GM18520 (cell line): Measurements from ENCODE around the gene TOPAZ1.
"Not testable (repeated sequence)": the region's sequence is repeated elsewhere in the genome, so short reads cannot be mapped to it uniquely, and the experiment has no call there.

Experiments used
- ATAC-seq: cut with Tn5 transposase; IDR thresholded peaks from one replicate; pipeline ENCODE4 v1.9.1; 2021; ENCODE audit not compliant: unreplicated experiment

TOPAZ1 gene

GRCh38 chr3:44326515-44326914 is 84.8 kb downstream of the TOPAZ1 start:
- no peak for ATAC-seq

- ATAC-seq = no peak
Observed at GRCh38 chr3:44329946-44330345, 88.3 kb downstream of the TOPAZ1 start.

- no peak for ATAC-seq
Observed at GRCh38 chr3:44330444-44330843, 88.8 kb downstream of the TOPAZ1 start.

GRCh38 chr3:44334326-44334725 is 92.6 kb downstream of the TOPAZ1 start:
- no peak for ATAC-seq

GRCh38 chr3:44337248-44337785 is 95.6 kb downstream of the TOPAZ1 start:
- no peak for ATAC-seq

- ATAC-seq = peak; percentile 87
Observed at GRCh38 chr3:44338010-44338827, 96.5 kb downstream of the TOPAZ1 start, which contains the start of gene TCAIM. TSS of gene TCAIM (plus strand) at chr3:44338766. CDS start at chr3:44354783, 16,017 bp downstream.

- ATAC-seq = no peak
Observed at GRCh38 chr3:44338828-44339127, 97.1 kb downstream of the TOPAZ1 start.

- no peak for ATAC-seq
Observed at GRCh38 chr3:44339181-44340057, 97.7 kb downstream of the TOPAZ1 start.

- ATAC-seq = no peak
Observed at GRCh38 chr3:44340058-44340395, 98.3 kb downstream of the TOPAZ1 start.

GRCh38 chr3:44342176-44342790 is 100.6 kb downstream of the TOPAZ1 start:
- no peak for ATAC-seq

GRCh38 chr3:44343421-44343820 is 101.7 kb downstream of the TOPAZ1 start:
- no peak for ATAC-seq

GRCh38 chr3:44346590-44346989 is 104.9 kb downstream of the TOPAZ1 start:
- ATAC-seq = not testable (repeated sequence)

GRCh38 chr3:44348993-44349392 is 107.3 kb downstream of the TOPAZ1 start:
- ATAC-seq = no peak

GRCh38 chr3:44353355-44353924 is 111.8 kb downstream of the TOPAZ1 start:
- no peak for ATAC-seq

GRCh38 chr3:44355362-44356033 is 113.8 kb downstream of the TOPAZ1 start:
- no peak for ATAC-seq

GRCh38 chr3:44359146-44359751 is 117.6 kb downstream of the TOPAZ1 start:
- no peak for ATAC-seq

- ATAC-seq = no peak
Observed at GRCh38 chr3:44363591-44363990, 121.9 kb downstream of the TOPAZ1 start.

- no peak for ATAC-seq
Observed at GRCh38 chr3:44365952-44366351, 124.3 kb downstream of the TOPAZ1 start.

GRCh38 chr3:44375450-44375849 is 133.8 kb downstream of the TOPAZ1 start:
- ATAC-seq = no peak
